ENCODE measurements around the gene NKX2-8.

The NKX2-8 gene

GRCh38 chr14:36582011-36582873, at the start of gene NKX2-8:
NKX2-8 (minus strand) TSS chr14:36582614; CDS start chr14:36582389, 225 bp downstream.
- peak; percentile 39 for DNase-seq

- no peak for DNase-seq
Observed at GRCh38 chr14:36627981-36628380, 45.6 kb upstream of the NKX2-8 start.

- DNase-seq: no peak
Observed at GRCh38 chr14:36626151-36626550, 43.7 kb upstream of the NKX2-8 start.

- no peak for DNase-seq
Observed at GRCh38 chr14:36625436-36625835, 43.0 kb upstream of the NKX2-8 start.

GRCh38 chr14:36625014-36625413, 42.6 kb upstream of the NKX2-8 start:
- DNase-seq: no peak

GRCh38 chr14:36619853-36620252, 37.4 kb upstream of the NKX2-8 start:
- no peak for DNase-seq

- no peak for DNase-seq
Observed at GRCh38 chr14:36619131-36619530, 36.7 kb upstream of the NKX2-8 start.

GRCh38 chr14:36618641-36619040, 36.2 kb upstream of the NKX2-8 start:
- DNase-seq: no peak

GRCh38 chr14:36617824-36618223, 35.4 kb upstream of the NKX2-8 start:
- DNase-seq: no peak

- DNase-seq: no peak
Observed at GRCh38 chr14:36605506-36605857, 23.1 kb upstream of the NKX2-8 start.

- DNase-seq: peak; percentile 93
Observed at GRCh38 chr14:36604757-36605505, 22.5 kb upstream of the NKX2-8 start.

GRCh38 chr14:36600431-36600830, 18.0 kb upstream of the NKX2-8 start:
- DNase-seq: no peak

- DNase-seq: peak; percentile 22
Observed at GRCh38 chr14:36591482-36591881, 9.1 kb upstream of the NKX2-8 start.

- no peak for DNase-seq
Observed at GRCh38 chr14:36588788-36589187, 6.4 kb upstream of the NKX2-8 start.

GRCh38 chr14:36588119-36588518, 5.7 kb upstream of the NKX2-8 start:
- DNase-seq: no peak

- DNase-seq: no peak
Observed at GRCh38 chr14:36585100-36585499, 2.7 kb upstream of the NKX2-8 start.

- DNase-seq: no peak
Observed at GRCh38 chr14:36583893-36584811, 1.7 kb upstream of the NKX2-8 start.

- no peak for DNase-seq
Observed at GRCh38 chr14:36583242-36583892, 953 bp upstream of the NKX2-8 start.

GRCh38 chr14:36582874-36583241, 444 bp upstream of the NKX2-8 start:
- no peak for DNase-seq

GRCh38 chr14:36580856-36581831, 1.3 kb downstream of the NKX2-8 start:
- peak; percentile 53 for DNase-seq

GRCh38 chr14:36580141-36580855, 2.1 kb downstream of the NKX2-8 start:
- DNase-seq: no peak

Measured in NCI-H2107 (cell line).